Loucy (cell line): ENCODE data around the gene EP400.

Source experiments
- H2AFZ ChIP-seq: fragments of 200-600 bp; sonication (generic); 2 replicates; pipeline ENCODE4 v1.6.0; 2016; ENCODE audit warnings: antibody characterized with exemption, mild to moderate bottlenecking, low read length, moderate library complexity
- H3F3A ChIP-seq: fragments of 200-600 bp; 2 replicates; pipeline ENCODE4 v1.6.0; 2016; ENCODE audit warnings: antibody characterized with exemption, low read depth, mild to moderate bottlenecking
- H3K27me3 ChIP-seq: fragments of 200-600 bp; sonication (generic); 2 replicates; pipeline ENCODE4 v1.6.1; 2014; ENCODE audit warnings: low read length, mild to moderate bottlenecking; ENCODE audit not compliant: insufficient read depth, poor library complexity, severe bottlenecking
- H3K36me3 ChIP-seq: fragments of 200-600 bp; sonication (generic); 2 replicates; pipeline ENCODE4 v1.6.1; 2016; ENCODE audit warnings: low read length; ENCODE audit not compliant: insufficient read depth
- H3K4me1 ChIP-seq: fragments of 200-600 bp; sonication (generic); 2 replicates; pipeline ENCODE4 v1.5.1; 2014; ENCODE audit warnings: low read length, mild to moderate bottlenecking; ENCODE audit not compliant: insufficient read depth, poor library complexity, severe bottlenecking
- H3K4me2 ChIP-seq: fragments of 200-600 bp; sonication (generic); 2 replicates; pipeline ENCODE4 v1.6.0; 2014; ENCODE audit warnings: antibody characterized with exemption, low read length, low read depth, mild to moderate bottlenecking; ENCODE audit not compliant: poor library complexity, severe bottlenecking
- H3K4me3 ChIP-seq: fragments of 200-600 bp; sonication (generic); 2 replicates; pipeline ENCODE4 v1.5.1; 2014; ENCODE audit warnings: low read length, mild to moderate bottlenecking, mixed read lengths; ENCODE audit not compliant: poor library complexity, severe bottlenecking
- H3K79me2 ChIP-seq: fragments of 200-600 bp; sonication (generic); 2 replicates; pipeline ENCODE4 v1.6.1; 2014; ENCODE audit warnings: low read length; ENCODE audit not compliant: insufficient read depth
- H3K9ac ChIP-seq: fragments of 200-600 bp; sonication (generic); 2 replicates; pipeline ENCODE4 v1.6.0; 2014; ENCODE audit warnings: mild to moderate bottlenecking, low read depth, low read length, moderate library complexity; ENCODE audit not compliant: poor library complexity, severe bottlenecking
- H3K9me2 ChIP-seq: fragments of 200-600 bp; sonication (generic); replicated peaks from 2 replicates; pipeline ENCODE4 v1.6.1; 2016; ENCODE audit warnings: low read depth, low read length, mixed read lengths
- H3K9me3 ChIP-seq: fragments of 200-600 bp; sonication (generic); 2 replicates; pipeline ENCODE4 v1.6.1; 2014; ENCODE audit warnings: mild to moderate bottlenecking, antibody characterized with exemption, low read length, low read depth; ENCODE audit not compliant: insufficient read depth
- H4K20me1 ChIP-seq: fragments of 200-600 bp; sonication (generic); 2 replicates; pipeline ENCODE4 v1.6.0; 2014; ENCODE audit warnings: antibody characterized with exemption, low read length, mild to moderate bottlenecking; ENCODE audit not compliant: insufficient read depth, poor library complexity, severe bottlenecking
- CTCF ChIP-seq: fragments of 200-600 bp; sonication (generic); conservative IDR thresholded peaks from 2 replicates; pipeline ENCODE4 v1.5.1; 2014; ENCODE audit warnings: mild to moderate bottlenecking, antibody characterized with exemption, low read length
- EZH2phosphoT487 ChIP-seq: fragments of 200-600 bp; IDR thresholded peaks from 2 replicates; pipeline ENCODE4 v1.6.1; 2018; ENCODE audit warnings: antibody characterized with exemption, mild to moderate bottlenecking, moderate library complexity, borderline replicate concordance

EP400 gene

DNA sequence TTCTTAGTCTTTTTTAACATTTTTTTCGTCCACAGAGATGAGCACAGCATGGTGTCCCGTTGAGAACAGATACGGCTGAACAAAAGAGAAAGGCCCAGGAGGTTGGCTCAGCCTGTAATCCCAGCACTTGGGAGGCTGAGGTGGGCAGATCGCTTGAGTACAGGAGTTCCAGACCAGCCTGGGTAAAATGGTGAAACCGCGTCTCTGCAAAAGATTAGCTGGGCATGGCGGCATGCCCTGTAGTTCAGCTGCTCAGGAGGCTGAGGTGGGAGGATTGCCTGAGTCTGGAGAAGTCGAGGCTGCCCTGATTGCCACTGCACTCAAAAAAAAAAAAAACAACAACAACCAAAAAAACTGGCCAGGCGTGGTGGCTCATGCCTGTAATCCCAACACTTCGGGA lies 5.9 kb upstream of the EP400 start:
- no peak overlapping the region for H3K9ac ChIP-seq
- TF ChIP-seq EZH2phosphoT487 (no peak), CTCF (no peak)
- H3K79me2 ChIP-seq = no peaks in the 10 kb centered on the region
- H3F3A ChIP-seq = peaks cover 11% of the 10 kb centered on the region; the same call in 1 of the 2 replicates
- H3K9me2 ChIP-seq = no peaks in the 10 kb centered on the region
- peaks cover 16% of the 10 kb centered on the region for H3K4me1 ChIP-seq
- H3K36me3 ChIP-seq = peaks cover 5% of the 10 kb centered on the region; the same call in 1 of the 2 replicates
- no peaks in the 10 kb centered on the region for H3K27me3 ChIP-seq
- no peaks in the 10 kb centered on the region for H3K9me3 ChIP-seq
- no peak overlapping the region for H3K4me3 ChIP-seq
- H4K20me1 ChIP-seq = no peaks in the 10 kb centered on the region
- H2AFZ ChIP-seq = no peak overlapping the region
- H3K4me2 ChIP-seq = no peak overlapping the region

DNA sequence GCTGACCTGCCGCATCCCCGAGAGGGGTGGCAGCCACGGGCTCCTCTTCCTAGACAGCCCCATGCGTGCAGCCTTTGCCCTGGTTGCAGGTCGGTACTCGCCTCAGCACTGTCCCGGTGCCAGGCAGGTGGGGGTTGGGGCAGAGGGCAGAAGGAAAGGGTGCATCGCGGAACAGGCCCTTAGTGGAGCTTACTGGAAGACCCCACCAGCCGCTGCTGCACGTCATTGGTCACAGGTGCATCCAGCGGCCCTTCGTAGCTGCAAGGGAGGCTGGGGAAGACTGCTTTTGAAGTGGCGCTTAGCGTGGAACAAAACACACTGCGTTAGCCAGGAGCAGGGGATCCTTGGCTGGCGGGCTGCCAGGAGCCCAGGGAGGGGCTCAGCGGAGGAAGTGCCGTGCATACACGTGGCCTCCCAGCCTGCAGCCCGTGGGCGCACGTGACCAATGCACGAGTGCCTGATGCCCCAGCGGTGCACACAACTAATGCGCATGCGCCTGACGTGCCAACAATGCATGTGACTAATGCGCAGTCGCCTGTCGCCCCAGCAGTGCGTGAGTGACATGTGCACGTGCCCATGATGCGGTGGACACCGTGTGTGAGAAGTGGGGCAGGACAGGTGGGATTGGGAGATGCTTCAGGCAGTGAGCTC lies 5.0 kb upstream of the EP400 start:
- H3K36me3 ChIP-seq = peaks cover 5% of the 10 kb centered on the region; the same call in 1 of the 2 replicates
- no peak overlapping the region for H3K4me2 ChIP-seq
- H3K9me2 ChIP-seq = no peaks in the 10 kb centered on the region
- H3K4me1 ChIP-seq = peaks cover 22% of the 10 kb centered on the region
- no peak overlapping the region for H2AFZ ChIP-seq
- H3K9ac ChIP-seq = no peak overlapping the region
- no peak overlapping the region for H3K4me3 ChIP-seq
- no peaks in the 10 kb centered on the region for H3K79me2 ChIP-seq
- peaks cover 11% of the 10 kb centered on the region; the same call in 1 of the 2 replicates for H3F3A ChIP-seq
- no peak for TF ChIP-seq EZH2phosphoT487
- no peak for TF ChIP-seq CTCF
- no peaks in the 10 kb centered on the region for H3K27me3 ChIP-seq
- no peaks in the 10 kb centered on the region for H4K20me1 ChIP-seq
- H3K9me3 ChIP-seq = no peaks in the 10 kb centered on the region

GRCh38 chr12:131946757-131947156 lies 3.0 kb upstream of the EP400 start:
- Histone ChIP-seq H3K9ac (no peak overlapping the region), H3K9me3 (no peaks in the 10 kb centered on the region), H2AFZ (no peak overlapping the region), H3K36me3 (peaks cover 4% of the 10 kb centered on the region; the same call in 1 of the 2 replicates), H3K4me3 (no peak overlapping the region), H3K79me2 (peaks cover 19% of the 10 kb centered on the region), H3K27me3 (no peaks in the 10 kb centered on the region), H3K9me2 (no peaks in the 10 kb centered on the region), H4K20me1 (peaks cover 17% of the 10 kb centered on the region), H3K4me1 (peaks cover 22% of the 10 kb centered on the region), H3K4me2 (no peak overlapping the region), H3F3A (peaks cover 11% of the 10 kb centered on the region; the same call in 1 of the 2 replicates)
- TF ChIP-seq EZH2phosphoT487 (no peak), CTCF (no peak)
